ENCODE measurements around the gene FANCC. TPM values are rescaled to one million over a fixed set of nuclear protein-coding genes. Genes with fewer than 3 reads are reported as not detected.

The FANCC gene
- total and polyA plus RNA-seq, 2 donors: 4.1 to 4.8 TPM

GRCh38 chr9:95185956-95186355 is 131.6 kb downstream of the FANCC start:
- no peak for DNase-seq (ENCODE audit: low read depth in 6 of 9, low spot score in 9 of 9)
- H3K36me3 ChIP-seq (ENCODE audit: control insufficient read depth in 2 of 2, insufficient read depth in 2 of 2, low read length in 1 of 2): peaks cover 0 to 3% of the 10 kb centered on the region in 2 donors
- H3K4me1 ChIP-seq (ENCODE audit: control insufficient read depth in 2 of 2, insufficient read depth in 2 of 2, low read length in 2 of 2): peaks cover 0 to 6% of the 10 kb centered on the region in 2 donors
- H3K9me3 ChIP-seq (ENCODE audit: control insufficient read depth in 2 of 2, insufficient read depth in 1 of 2, low read length in 1 of 2): no peaks in the 10 kb centered on the region
- H3K27me3 ChIP-seq (ENCODE audit: control insufficient read depth in 2 of 2, insufficient read depth in 1 of 2, low read length in 1 of 2): no peaks in the 10 kb centered on the region
- WGBS: 100% methylated on average over 2 of the region's 2 CpGs
- no peak overlapping the region for H3K4me3 ChIP-seq (ENCODE audit: low read length in 2 of 2)
- H3K27ac ChIP-seq (ENCODE audit: low read depth in 1 of 2, low read length in 1 of 2): no peak overlapping the region

GRCh38 chr9:95182854-95183563 is 134.5 kb downstream of the FANCC start:
- 98% methylated on average over 11 of the region's 11 CpGs for WGBS
- no peak for DNase-seq (ENCODE audit: low read depth in 6 of 9, low spot score in 9 of 9)

GRCh38 chr9:95181835-95182234 is 135.7 kb downstream of the FANCC start:
- no peaks in the 10 kb centered on the region for H3K9me3 ChIP-seq (ENCODE audit: control insufficient read depth in 2 of 2, insufficient read depth in 1 of 2, low read length in 1 of 2)
- H3K36me3 ChIP-seq (ENCODE audit: control insufficient read depth in 2 of 2, insufficient read depth in 2 of 2, low read length in 1 of 2): peaks cover 0 to 3% of the 10 kb centered on the region in 2 donors
- no peak overlapping the region for H3K4me3 ChIP-seq (ENCODE audit: low read length in 2 of 2)
- DNase-seq (ENCODE audit: low read depth in 6 of 9, low spot score in 9 of 9): no peak
- WGBS: 97% methylated on average over 4 of the region's 4 CpGs
- H3K27ac ChIP-seq (ENCODE audit: low read depth in 1 of 2, low read length in 1 of 2): no peak overlapping the region
- H3K4me1 ChIP-seq (ENCODE audit: control insufficient read depth in 2 of 2, insufficient read depth in 2 of 2, low read length in 2 of 2): peaks cover 0 to 6% of the 10 kb centered on the region in 2 donors
- no peaks in the 10 kb centered on the region for H3K27me3 ChIP-seq (ENCODE audit: control insufficient read depth in 2 of 2, insufficient read depth in 1 of 2, low read length in 1 of 2)

More at GRCh38 chr9:95182854-95183563, 134.5 kb downstream of the FANCC start:
- peaks cover 0 to 5% of the 10 kb centered on the region in 2 donors for H3K4me1 ChIP-seq (ENCODE audit: control insufficient read depth in 2 of 2, insufficient read depth in 2 of 2, low read length in 2 of 2)
- no peaks in the 10 kb centered on the region for H3K9me3 ChIP-seq (ENCODE audit: control insufficient read depth in 2 of 2, insufficient read depth in 1 of 2, low read length in 1 of 2)
- no peak overlapping the region for H3K27ac ChIP-seq (ENCODE audit: low read depth in 1 of 2, low read length in 1 of 2)
- H3K4me3 ChIP-seq (ENCODE audit: low read length in 2 of 2): no peak overlapping the region
- peaks cover 0 to 3% of the 10 kb centered on the region in 2 donors for H3K36me3 ChIP-seq (ENCODE audit: control insufficient read depth in 2 of 2, insufficient read depth in 2 of 2, low read length in 1 of 2)
- no peaks in the 10 kb centered on the region for H3K27me3 ChIP-seq (ENCODE audit: control insufficient read depth in 2 of 2, insufficient read depth in 1 of 2, low read length in 1 of 2)

GRCh38 chr9:95181226-95181818 is 136.2 kb downstream of the FANCC start:
- H3K4me3 ChIP-seq (ENCODE audit: low read length in 2 of 2): no peak overlapping the region
- no peak overlapping the region for H3K27ac ChIP-seq (ENCODE audit: low read depth in 1 of 2, low read length in 1 of 2)
- no peaks in the 10 kb centered on the region for H3K27me3 ChIP-seq (ENCODE audit: control insufficient read depth in 2 of 2, insufficient read depth in 1 of 2, low read length in 1 of 2)
- peaks cover 0 to 6% of the 10 kb centered on the region in 2 donors for H3K4me1 ChIP-seq (ENCODE audit: control insufficient read depth in 2 of 2, insufficient read depth in 2 of 2, low read length in 2 of 2)
- peaks cover 0 to 3% of the 10 kb centered on the region in 2 donors for H3K36me3 ChIP-seq (ENCODE audit: control insufficient read depth in 2 of 2, insufficient read depth in 2 of 2, low read length in 1 of 2)
- DNase-seq (ENCODE audit: low read depth in 6 of 9, low spot score in 9 of 9): no peak
- no peaks in the 10 kb centered on the region for H3K9me3 ChIP-seq (ENCODE audit: control insufficient read depth in 2 of 2, insufficient read depth in 1 of 2, low read length in 1 of 2)
- WGBS: 83% methylated on average over 3 of the region's 3 CpGs

- WGBS: 92% methylated on average over 3 of the region's 3 CpGs
These were observed 139.9 kb downstream of the FANCC start for GRCh38 chr9:95177617-95178016.

GRCh38 chr9:95176755-95177319 is 140.7 kb downstream of the FANCC start:
- H3K4me1 ChIP-seq (ENCODE audit: control insufficient read depth in 2 of 2, insufficient read depth in 2 of 2, low read length in 2 of 2): peaks cover 0 to 9% of the 10 kb centered on the region in 2 donors
- H3K9me3 ChIP-seq (ENCODE audit: control insufficient read depth in 2 of 2, insufficient read depth in 1 of 2, low read length in 1 of 2): no peaks in the 10 kb centered on the region
- no peak overlapping the region for H3K4me3 ChIP-seq (ENCODE audit: low read length in 2 of 2)
- no peaks in the 10 kb centered on the region for H3K36me3 ChIP-seq (ENCODE audit: control insufficient read depth in 2 of 2, insufficient read depth in 2 of 2, low read length in 1 of 2)
- 94% methylated on average over 4 of the region's 4 CpGs for WGBS
- H3K27me3 ChIP-seq (ENCODE audit: control insufficient read depth in 2 of 2, insufficient read depth in 1 of 2, low read length in 1 of 2): no peaks in the 10 kb centered on the region
- H3K27ac ChIP-seq (ENCODE audit: low read depth in 1 of 2, low read length in 1 of 2): peak overlapping the region in 1 of 2 donors; percentile 32
- no peak for DNase-seq (ENCODE audit: low read depth in 6 of 9, low spot score in 9 of 9)

More at GRCh38 chr9:95177617-95178016, 139.9 kb downstream of the FANCC start:
- H3K4me3 ChIP-seq (ENCODE audit: low read length in 2 of 2): no peak overlapping the region
- peaks cover 0 to 3% of the 10 kb centered on the region in 2 donors for H3K36me3 ChIP-seq (ENCODE audit: control insufficient read depth in 2 of 2, insufficient read depth in 2 of 2, low read length in 1 of 2)
- no peaks in the 10 kb centered on the region for H3K27me3 ChIP-seq (ENCODE audit: control insufficient read depth in 2 of 2, insufficient read depth in 1 of 2, low read length in 1 of 2)
- peaks cover 0 to 9% of the 10 kb centered on the region in 2 donors for H3K4me1 ChIP-seq (ENCODE audit: control insufficient read depth in 2 of 2, insufficient read depth in 2 of 2, low read length in 2 of 2)
- no peaks in the 10 kb centered on the region for H3K9me3 ChIP-seq (ENCODE audit: control insufficient read depth in 2 of 2, insufficient read depth in 1 of 2, low read length in 1 of 2)
- peak in 1 of 9 donors; percentile 22 for DNase-seq (ENCODE audit: low read depth in 6 of 9, low spot score in 9 of 9)
- H3K27ac ChIP-seq (ENCODE audit: low read depth in 1 of 2, low read length in 1 of 2): no peak overlapping the region

GRCh38 chr9:95175523-95175922 is 142.0 kb downstream of the FANCC start:
- no peak overlapping the region for H3K27ac ChIP-seq (ENCODE audit: low read depth in 1 of 2, low read length in 1 of 2)
- no peaks in the 10 kb centered on the region for H3K9me3 ChIP-seq (ENCODE audit: control insufficient read depth in 2 of 2, insufficient read depth in 1 of 2, low read length in 1 of 2)
- H3K4me1 ChIP-seq (ENCODE audit: control insufficient read depth in 2 of 2, insufficient read depth in 2 of 2, low read length in 2 of 2): peaks cover 0 to 9% of the 10 kb centered on the region in 2 donors
- H3K4me3 ChIP-seq (ENCODE audit: low read length in 2 of 2): no peak overlapping the region
- WGBS: 99% methylated on average over 8 of the region's 8 CpGs
- DNase-seq (ENCODE audit: low read depth in 6 of 9, low spot score in 9 of 9): no peak
- H3K27me3 ChIP-seq (ENCODE audit: control insufficient read depth in 2 of 2, insufficient read depth in 1 of 2, low read length in 1 of 2): no peaks in the 10 kb centered on the region
- H3K36me3 ChIP-seq (ENCODE audit: control insufficient read depth in 2 of 2, insufficient read depth in 2 of 2, low read length in 1 of 2): no peaks in the 10 kb centered on the region

- H3K27me3 ChIP-seq (ENCODE audit: control insufficient read depth in 2 of 2, insufficient read depth in 1 of 2, low read length in 1 of 2): no peaks in the 10 kb centered on the region
- no peak overlapping the region for H3K4me3 ChIP-seq (ENCODE audit: low read length in 2 of 2)
- no peak overlapping the region for H3K27ac ChIP-seq (ENCODE audit: low read depth in 1 of 2, low read length in 1 of 2)
- no peak for DNase-seq (ENCODE audit: low read depth in 6 of 9, low spot score in 9 of 9)
- no peaks in the 10 kb centered on the region for H3K9me3 ChIP-seq (ENCODE audit: control insufficient read depth in 2 of 2, insufficient read depth in 1 of 2, low read length in 1 of 2)
- 98% methylated on average over 1 of the region's 1 CpG for WGBS
- peaks cover 0 to 9% of the 10 kb centered on the region in 2 donors for H3K4me1 ChIP-seq (ENCODE audit: control insufficient read depth in 2 of 2, insufficient read depth in 2 of 2, low read length in 2 of 2)
- no peaks in the 10 kb centered on the region for H3K36me3 ChIP-seq (ENCODE audit: control insufficient read depth in 2 of 2, insufficient read depth in 2 of 2, low read length in 1 of 2)
These were observed 143.5 kb downstream of the FANCC start for GRCh38 chr9:95174038-95174437.

GRCh38 chr9:95171596-95171995 is 145.9 kb downstream of the FANCC start:
- 99% methylated on average over 1 of the region's 1 CpG for WGBS
- Histone ChIP-seq H3K4me1 (ENCODE audit: control insufficient read depth in 2 of 2, insufficient read depth in 2 of 2, low read length in 2 of 2) (peaks cover 0 to 3% of the 10 kb centered on the region in 2 donors), H3K9me3 (ENCODE audit: control insufficient read depth in 2 of 2, insufficient read depth in 1 of 2, low read length in 1 of 2) (no peaks in the 10 kb centered on the region), H3K36me3 (ENCODE audit: control insufficient read depth in 2 of 2, insufficient read depth in 2 of 2, low read length in 1 of 2) (peaks cover 0 to 3% of the 10 kb centered on the region in 2 donors), H3K27me3 (ENCODE audit: control insufficient read depth in 2 of 2, insufficient read depth in 1 of 2, low read length in 1 of 2) (no peaks in the 10 kb centered on the region), H3K27ac (ENCODE audit: low read depth in 1 of 2, low read length in 1 of 2) (no peak overlapping the region), H3K4me3 (ENCODE audit: low read length in 2 of 2) (no peak overlapping the region)
- DNase-seq (ENCODE audit: low read depth in 6 of 9, low spot score in 9 of 9): no peak
